Measurements from ENCODE around the gene PCSK6.
"Not testable (repeated sequence)": the region's sequence is repeated elsewhere in the genome, so short reads cannot be mapped to it uniquely, and the experiment has no call there.

The PCSK6 gene

GRCh38 chr15:101376615-101377395 is 112.7 kb downstream of the PCSK6 start:
- no peak for DNase-seq (ENCODE audit: low read depth)

DNA sequence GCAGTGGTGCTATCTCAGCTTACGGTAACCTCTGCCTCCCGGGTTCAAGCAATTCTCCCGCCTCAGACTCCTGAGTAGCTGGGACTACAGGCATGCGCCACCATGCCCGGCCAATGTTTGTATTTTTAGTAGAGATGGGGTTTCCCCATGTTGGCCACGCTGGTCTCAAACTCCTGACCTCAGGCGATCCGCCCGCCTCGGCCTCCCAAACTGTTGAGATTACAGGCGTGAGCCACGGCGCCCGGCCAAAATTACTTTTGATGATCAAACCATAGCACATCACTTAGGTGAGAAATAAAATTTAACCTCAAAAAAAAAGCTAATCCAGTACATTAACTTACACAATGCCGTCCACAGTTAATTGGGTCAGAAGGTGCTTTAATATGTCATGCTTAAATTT is 114.5 kb downstream of the PCSK6 start:
- DNase-seq (ENCODE audit: low read depth) = not testable (repeated sequence)

DNA sequence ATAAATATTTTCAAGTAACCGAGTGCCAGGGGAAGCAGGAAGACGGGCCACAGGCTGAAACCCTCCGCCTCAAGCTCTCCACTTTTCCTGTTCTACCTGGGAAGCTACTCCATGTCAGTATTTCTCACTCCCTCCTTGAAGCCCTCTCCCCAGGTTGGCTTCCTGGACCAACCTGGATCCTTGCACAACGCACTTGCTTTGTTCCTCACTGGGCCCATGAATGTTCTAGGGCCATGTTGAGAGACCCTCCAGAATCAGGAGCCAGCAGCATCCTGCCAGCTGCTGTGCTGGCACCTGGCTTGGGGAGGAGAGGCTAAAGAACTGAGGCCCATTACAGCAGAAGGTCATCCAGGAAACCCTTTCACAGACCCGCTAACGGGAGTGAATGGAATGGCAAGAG is 115.2 kb downstream of the PCSK6 start:
- no peak for DNase-seq (ENCODE audit: low read depth)

GRCh38 chr15:101373577-101373976 is 115.9 kb downstream of the PCSK6 start:
- DNase-seq (ENCODE audit: low read depth) = no peak

DNA sequence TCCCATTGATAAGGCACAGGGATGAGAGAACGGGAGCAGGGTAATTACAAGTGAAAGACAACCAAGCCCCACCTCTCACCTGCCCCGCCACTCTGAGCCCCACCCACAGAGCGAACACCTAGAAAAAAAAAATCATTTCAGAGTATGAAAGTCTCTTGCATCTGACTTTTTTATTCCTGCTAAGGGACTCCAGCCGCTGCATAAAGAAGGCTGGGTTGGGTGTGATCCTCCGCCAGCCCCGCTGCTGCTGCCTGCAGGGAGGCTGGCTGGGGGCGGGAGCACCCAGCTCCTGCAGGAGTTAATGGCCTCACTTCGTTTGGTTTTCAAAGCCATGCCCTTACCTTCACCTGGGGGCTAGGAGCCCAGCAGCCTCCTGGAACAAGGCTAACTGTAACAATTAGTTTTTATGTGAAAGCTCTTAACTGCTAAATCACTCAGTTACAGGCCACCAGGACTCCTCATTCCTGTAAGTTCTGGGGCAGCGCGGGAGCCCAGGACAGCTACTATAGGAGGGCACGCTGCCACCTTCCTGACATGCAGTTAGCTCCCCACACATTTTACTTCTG is 116.5 kb downstream of the PCSK6 start:
- no peak for DNase-seq (ENCODE audit: low read depth)

DNA sequence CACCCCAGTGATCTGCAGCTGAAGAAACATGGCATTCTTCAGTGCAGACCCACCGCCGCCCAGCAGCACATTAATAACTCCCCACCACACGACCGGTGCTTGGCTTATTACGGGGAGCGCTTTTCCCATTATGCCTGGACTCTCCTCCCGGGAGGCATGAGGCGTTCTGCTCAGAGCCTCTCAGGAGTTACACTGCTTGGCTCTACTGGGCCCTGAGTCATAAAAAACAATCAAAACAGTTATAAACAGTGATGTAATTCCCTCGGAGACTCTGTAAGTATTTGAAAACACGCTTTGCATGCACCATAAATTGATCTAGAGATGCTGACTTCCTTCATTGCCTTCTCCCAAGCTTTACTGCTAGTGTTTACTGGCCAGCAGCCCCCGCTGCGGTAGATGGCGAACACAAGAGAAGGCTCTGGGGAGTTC is 117.3 kb downstream of the PCSK6 start:
- DNase-seq (ENCODE audit: low read depth) = peak; percentile 32

- no peak for DNase-seq (ENCODE audit: low read depth)
These were observed 118.0 kb downstream of the PCSK6 start for GRCh38 chr15:101371519-101371918.

DNA sequence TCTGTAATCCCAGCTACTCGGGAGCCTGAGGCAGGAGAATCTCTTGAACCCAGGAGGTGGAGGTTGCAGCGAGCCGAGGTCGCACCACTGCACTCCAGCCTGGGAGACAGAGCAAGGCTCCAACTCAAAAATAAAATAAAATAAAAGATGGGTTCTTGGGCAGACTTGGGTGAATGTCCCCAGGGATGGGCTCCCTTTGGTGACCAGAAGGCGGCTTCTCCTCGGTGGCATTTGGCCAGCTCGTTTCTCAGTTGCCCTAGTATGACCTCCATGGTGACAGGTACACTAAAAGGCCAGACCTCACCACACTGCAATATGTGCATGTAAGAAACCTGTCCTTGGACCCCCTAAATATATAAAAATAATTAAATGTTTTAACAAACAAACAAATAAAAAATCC is 118.4 kb downstream of the PCSK6 start:
- DNase-seq (ENCODE audit: low read depth) = no peak

- no peak for DNase-seq (ENCODE audit: low read depth)
These were observed 119.0 kb downstream of the PCSK6 start for GRCh38 chr15:101370330-101371024.

- no peak for DNase-seq (ENCODE audit: low read depth)
These were observed 119.8 kb downstream of the PCSK6 start for GRCh38 chr15:101369676-101370075.

- no peak for DNase-seq (ENCODE audit: low read depth)
These were observed 120.5 kb downstream of the PCSK6 start for GRCh38 chr15:101368861-101369642.

DNA sequence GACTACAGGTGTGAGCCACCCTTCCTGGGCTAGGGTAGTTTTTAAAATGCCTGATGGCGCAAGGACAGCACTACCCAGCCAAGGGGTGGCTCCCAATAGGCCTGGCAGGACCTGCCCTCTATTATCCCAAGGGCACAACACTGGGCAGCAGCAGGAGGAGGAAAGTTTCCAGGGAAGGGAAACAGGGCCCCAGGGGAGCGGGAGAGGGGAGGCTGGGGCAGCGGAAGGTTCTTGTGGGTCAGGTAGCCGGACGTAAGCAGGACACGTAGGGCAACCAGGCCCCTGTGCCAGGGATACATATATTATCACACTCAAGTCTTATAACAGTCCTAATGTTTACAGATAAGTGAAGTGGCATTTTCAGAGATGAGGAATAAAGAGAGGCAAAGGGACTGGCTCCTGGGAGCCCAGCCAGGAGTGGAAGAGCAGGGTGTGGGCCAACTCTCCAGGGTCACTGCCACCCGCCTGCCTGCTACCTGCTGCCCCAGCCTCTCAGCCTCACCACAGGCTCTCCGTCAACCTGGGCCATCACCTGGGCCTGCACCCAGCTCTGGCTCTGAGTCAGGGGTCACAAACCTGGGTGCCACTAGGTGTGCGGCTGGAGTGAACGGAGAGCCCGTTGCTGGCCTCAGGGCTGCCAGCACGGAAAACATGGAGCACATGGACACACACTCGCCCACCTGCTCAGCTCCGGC is 121.3 kb downstream of the PCSK6 start:
- DNase-seq (ENCODE audit: low read depth) = no peak

DNA sequence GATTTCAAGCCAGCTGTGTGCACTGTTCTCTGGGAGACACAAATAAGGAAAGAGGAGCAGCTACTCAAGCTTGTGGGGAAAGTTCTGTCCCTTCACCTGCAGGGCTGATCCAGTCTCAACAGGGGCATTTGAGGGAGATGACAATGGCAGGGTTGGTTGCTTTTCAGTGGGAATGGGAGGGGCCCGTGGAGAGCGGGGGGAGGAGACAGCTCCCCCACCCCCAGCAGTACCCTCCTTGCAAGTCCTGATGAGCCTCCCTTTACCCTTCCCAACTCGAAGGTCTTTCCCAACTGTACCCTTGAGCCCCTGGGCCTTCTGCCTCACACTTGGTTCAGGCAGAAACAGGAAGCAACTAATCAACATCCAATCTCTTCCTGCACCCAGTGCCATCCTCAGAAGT is 122.7 kb downstream of the PCSK6 start:
- DNase-seq (ENCODE audit: low read depth) = no peak

DNA sequence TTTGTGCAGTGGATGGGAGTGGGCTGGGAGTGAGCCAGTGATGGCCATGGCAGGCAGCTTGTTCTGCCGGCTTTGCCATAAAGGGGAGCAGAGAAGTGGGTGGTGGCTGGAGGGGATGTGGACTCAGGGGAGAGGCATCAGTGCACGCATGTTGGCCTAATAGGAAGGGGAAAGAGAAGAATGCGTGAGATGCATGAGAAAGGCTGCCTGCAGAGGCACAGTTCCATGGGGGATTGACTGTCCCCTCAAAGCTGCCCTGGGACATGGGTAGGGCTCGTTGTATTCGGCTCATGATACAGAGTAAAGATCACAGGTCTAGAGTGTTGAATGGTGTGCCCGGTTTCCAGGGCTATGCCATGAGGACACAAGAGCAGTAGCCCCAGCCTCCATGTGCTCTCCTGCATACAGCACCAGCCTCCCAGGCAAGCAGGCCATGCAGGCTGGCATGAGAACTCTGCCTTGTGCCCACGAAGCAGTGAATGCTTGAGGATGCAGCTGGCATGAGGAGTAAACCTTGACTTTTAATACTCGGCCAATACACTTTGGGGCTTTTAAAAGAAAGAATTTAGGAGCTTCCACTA is 126.4 kb downstream of the PCSK6 start:
- no peak for DNase-seq (ENCODE audit: low read depth)

GRCh38 chr15:101362359-101362758 is 127.1 kb downstream of the PCSK6 start:
- no peak for DNase-seq (ENCODE audit: low read depth)

DNA sequence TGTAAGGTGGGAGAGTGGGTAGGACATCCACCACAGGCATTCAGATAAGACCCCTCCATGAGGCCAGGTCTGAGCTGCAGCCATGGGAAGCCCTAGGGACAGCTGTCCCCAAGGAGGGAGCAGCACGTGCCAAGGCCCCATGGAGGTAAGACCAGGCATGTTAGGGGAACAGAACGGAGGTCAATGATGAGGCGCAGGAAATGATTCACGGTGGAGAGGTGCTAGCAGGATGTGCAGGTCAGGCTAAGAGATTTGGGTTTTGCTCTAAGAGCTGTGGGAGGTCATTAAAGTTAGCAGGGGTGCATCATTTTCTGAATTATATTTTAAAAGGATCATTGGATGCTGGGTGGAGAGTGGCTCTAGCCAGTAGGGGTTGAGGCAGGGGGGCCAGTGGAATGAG is 128.1 kb downstream of the PCSK6 start:
- DNase-seq (ENCODE audit: low read depth) = peak; percentile 6

- DNase-seq (ENCODE audit: low read depth) = peak; percentile 36
These were observed 130.1 kb downstream of the PCSK6 start for GRCh38 chr15:101359365-101359947.

GRCh38 chr15:101358895-101359294 is 130.6 kb downstream of the PCSK6 start:
- no peak for DNase-seq (ENCODE audit: low read depth)

- no peak for DNase-seq (ENCODE audit: low read depth)
These were observed 131.6 kb downstream of the PCSK6 start for GRCh38 chr15:101357885-101358284.

GRCh38 chr15:101357333-101357732 is 132.2 kb downstream of the PCSK6 start:
- no peak for DNase-seq (ENCODE audit: low read depth)
